HepG2 (cell line): ENCODE measurements around the gene AK6. TPM values are rescaled to one million over a fixed set of nuclear protein-coding genes. Genes with fewer than 3 reads are reported as not detected.

Experiments
- ATF7-NPFF ChIP-seq: sonication (generic); formaldehyde crosslinking; IDR thresholded peaks from 2 replicates; pipeline ENCODE4 v1.8.1; 2023; ENCODE audit warnings: mild to moderate bottlenecking, low read depth, missing genetic modification reagents, moderate library complexity
- KDM5A ChIP-seq: fragments of 200-600 bp; sonication (generic); IDR thresholded peaks from 2 replicates; pipeline ENCODE4 v1.7.0; 2018; ENCODE audit warnings: antibody characterized with exemption, mild to moderate bottlenecking, low read length, borderline replicate concordance
- PHF5A ChIP-seq: IDR thresholded peaks from one replicate; pipeline ENCODE4 v1.6.1; 2018; ENCODE audit warnings: low read depth, missing genetic modification reagents; ENCODE audit not compliant: unreplicated experiment
- PPARG ChIP-seq: conservative IDR thresholded peaks from 2 replicates; pipeline ENCODE4 v1.6.1; 2016; ENCODE audit warnings: missing biosample characterization, missing genetic modification reagents
- REL ChIP-seq: sonication (generic); formaldehyde crosslinking; conservative IDR thresholded peaks from 2 replicates; pipeline ENCODE4 v1.8.0; 2022; ENCODE audit warnings: mild to moderate bottlenecking, missing genetic modification reagents, moderate library complexity
- ZFP36 ChIP-seq: fragments of 150-350 bp; IDR thresholded peaks from 2 replicates; pipeline ENCODE4 v1.6.1; 2018; ENCODE audit warnings: borderline replicate concordance, low read length, low read depth; ENCODE audit not compliant: partially characterized antibody
- ZFP36L2 ChIP-seq: sonication (generic); formaldehyde crosslinking; IDR thresholded peaks from 2 replicates; pipeline ENCODE4 v1.4.0; 2020; ENCODE audit warnings: missing genetic modification reagents
- ZKSCAN1 ChIP-seq: fragments of 150-350 bp; IDR thresholded peaks from 2 replicates; pipeline ENCODE4 v1.6.1; 2014; ENCODE audit warnings: low read length
- ZNF160 ChIP-seq: sonication (generic); formaldehyde crosslinking; IDR thresholded peaks from 2 replicates; pipeline ENCODE4 v1.8.0; 2022; ENCODE audit warnings: mild to moderate bottlenecking, inconsistent platforms, missing genetic modification reagents
- ZNF207 ChIP-seq: fragments of 450-650 bp; IDR thresholded peaks from 2 replicates; pipeline ENCODE4 v1.6.1; 2016; ENCODE audit warnings: antibody characterized with exemption, borderline replicate concordance
- ZNF263 ChIP-seq: sonication (generic); formaldehyde crosslinking; IDR thresholded peaks from 2 replicates; pipeline ENCODE4 v1.4.0; 2020; ENCODE audit warnings: missing genetic modification reagents
- ZNF337 ChIP-seq: sonication (generic); formaldehyde crosslinking; IDR thresholded peaks from 2 replicates; pipeline ENCODE4 v1.5.1; 2020; ENCODE audit warnings: missing genetic modification reagents, low read depth, mild to moderate bottlenecking, borderline replicate concordance
- ZNF33A ChIP-seq: sonication (generic); formaldehyde crosslinking; IDR thresholded peaks from 2 replicates; pipeline ENCODE4 v1.5.1; 2020; ENCODE audit warnings: missing genetic modification reagents, mild to moderate bottlenecking, moderate library complexity, borderline replicate concordance
- ZNF446 ChIP-seq: sonication (generic); formaldehyde crosslinking; IDR thresholded peaks from 2 replicates; pipeline ENCODE4 v1.5.0; 2020; ENCODE audit warnings: mild to moderate bottlenecking, missing genetic modification reagents
- ZSCAN20 ChIP-seq: sonication (generic); formaldehyde crosslinking; IDR thresholded peaks from 2 replicates; pipeline ENCODE4 v1.4.0; 2020; ENCODE audit warnings: missing genetic modification reagents, mild to moderate bottlenecking, borderline replicate concordance
- ZSCAN29 ChIP-seq: sonication (generic); formaldehyde crosslinking; conservative IDR thresholded peaks from 2 replicates; pipeline ENCODE4 v1.4.0; 2020; ENCODE audit warnings: mild to moderate bottlenecking, missing genetic modification reagents
- ZSCAN31 ChIP-seq: sonication (generic); formaldehyde crosslinking; IDR thresholded peaks from 2 replicates; pipeline ENCODE4 v1.5.0; 2020; ENCODE audit warnings: low read depth, mild to moderate bottlenecking, missing genetic modification reagents
- polyA plus RNA-seq, 8 experiments: library from polyadenylated mRNA; depleted of rRNA in 3 of 8; stranded (reverse) in 7 of 8; unstranded in 1 of 8; fragments of >200 nt; fragmentation: Illumina TruSeq in 4 of 8; extraction: Trizol in 4 of 8; gene quantifications; 2 replicates each; pipeline versions ENCODE4 v1.2.1 to v1.2.3, GENCODE V29; 2011 to 2016; ENCODE audit warnings: low read depth in 4 of 8, missing spikeins in 1 of 8, mixed read lengths in 1 of 8; ENCODE audit not compliant: insufficient read depth in 1 of 8
- total RNA-seq, 5 experiments: library from RNA; depleted of rRNA; stranded (reverse); fragments of >200 nt; fragmentation: Illumina TruSeq; extraction: Trizol; gene quantifications; 2 replicates each; pipeline ENCODE4 v1.2.3, GENCODE V29; 2016; ENCODE audit warnings: low read depth in 1 of 5
- TF ChIP-seq, protein P1 (sequence below): IDR thresholded peaks from 2 replicates; pipeline ENCODE4 v1.6.1; 2012; ENCODE audit warnings: low read length, improper control_type of control experiment
- TF ChIP-seq, protein P2 (sequence below): sonication (generic); formaldehyde crosslinking; IDR thresholded peaks from 2 replicates; pipeline ENCODE4 v1.8.0; 2022; ENCODE audit warnings: mild to moderate bottlenecking, missing genetic modification reagents
- TF ChIP-seq, protein P3 (sequence below): sonication (generic); formaldehyde crosslinking; IDR thresholded peaks from 2 replicates; pipeline ENCODE4 v1.5.1; 2020; ENCODE audit warnings: missing genetic modification reagents, mild to moderate bottlenecking, borderline replicate concordance
- TF ChIP-seq, protein P4 (sequence below): sonication (generic); formaldehyde crosslinking; IDR thresholded peaks from 2 replicates; pipeline ENCODE4 v1.4.0; 2020; ENCODE audit warnings: mild to moderate bottlenecking, missing genetic modification reagents
- TF ChIP-seq, protein P5 (sequence below): sonication (generic); formaldehyde crosslinking; IDR thresholded peaks from 2 replicates; pipeline ENCODE4 v1.5.1; 2020; ENCODE audit warnings: mild to moderate bottlenecking, missing genetic modification reagents, borderline replicate concordance

AK6 gene
- total and polyA plus RNA-seq, 2 of the 13 experiments (the other 11 are each of a cell fraction or from before 2014, with no cell fraction given): 31.1 to 77.2 TPM

DNA sequence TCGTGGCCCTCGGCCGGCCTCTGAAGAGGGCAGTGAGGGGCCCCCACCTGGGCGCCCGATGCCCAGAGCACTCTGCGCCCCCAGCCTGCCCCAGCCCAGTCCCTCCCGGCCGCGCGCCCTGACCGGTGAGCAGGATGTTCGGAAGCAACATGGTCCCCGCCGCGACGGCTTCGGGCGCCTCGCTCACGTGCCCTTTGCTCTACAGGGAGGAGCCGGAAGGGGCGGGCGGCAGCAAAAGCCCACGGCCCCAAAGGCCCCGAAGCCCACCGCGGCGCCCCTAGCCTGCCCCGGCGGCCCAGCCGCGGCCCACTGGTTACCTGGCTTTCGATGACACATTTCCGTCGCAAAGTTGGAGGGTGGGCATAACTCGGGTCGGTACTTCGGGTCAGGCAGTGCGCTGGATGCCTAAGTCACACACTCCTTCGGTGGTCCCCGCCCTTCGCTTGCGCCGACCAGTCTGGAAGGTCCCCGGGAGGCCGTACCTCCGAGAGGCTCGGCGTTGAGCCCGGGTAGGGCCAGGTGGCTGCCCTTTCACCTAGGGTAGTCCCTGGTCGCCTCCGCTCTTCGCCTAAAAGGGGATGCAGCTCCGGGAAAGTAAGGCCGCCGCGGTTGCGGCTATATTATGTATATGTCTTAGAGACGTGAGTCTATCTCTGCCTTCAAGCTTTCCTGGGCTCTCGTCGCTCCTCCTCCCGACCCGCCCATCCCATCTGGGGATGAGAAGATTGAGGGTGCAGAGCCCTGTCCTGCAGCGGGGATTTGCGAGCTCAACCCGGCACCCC, at the start of gene AK6, which contains the start of the genes RAD17 and TAF9 (continued):
- TF ChIP-seq, protein P1, sequence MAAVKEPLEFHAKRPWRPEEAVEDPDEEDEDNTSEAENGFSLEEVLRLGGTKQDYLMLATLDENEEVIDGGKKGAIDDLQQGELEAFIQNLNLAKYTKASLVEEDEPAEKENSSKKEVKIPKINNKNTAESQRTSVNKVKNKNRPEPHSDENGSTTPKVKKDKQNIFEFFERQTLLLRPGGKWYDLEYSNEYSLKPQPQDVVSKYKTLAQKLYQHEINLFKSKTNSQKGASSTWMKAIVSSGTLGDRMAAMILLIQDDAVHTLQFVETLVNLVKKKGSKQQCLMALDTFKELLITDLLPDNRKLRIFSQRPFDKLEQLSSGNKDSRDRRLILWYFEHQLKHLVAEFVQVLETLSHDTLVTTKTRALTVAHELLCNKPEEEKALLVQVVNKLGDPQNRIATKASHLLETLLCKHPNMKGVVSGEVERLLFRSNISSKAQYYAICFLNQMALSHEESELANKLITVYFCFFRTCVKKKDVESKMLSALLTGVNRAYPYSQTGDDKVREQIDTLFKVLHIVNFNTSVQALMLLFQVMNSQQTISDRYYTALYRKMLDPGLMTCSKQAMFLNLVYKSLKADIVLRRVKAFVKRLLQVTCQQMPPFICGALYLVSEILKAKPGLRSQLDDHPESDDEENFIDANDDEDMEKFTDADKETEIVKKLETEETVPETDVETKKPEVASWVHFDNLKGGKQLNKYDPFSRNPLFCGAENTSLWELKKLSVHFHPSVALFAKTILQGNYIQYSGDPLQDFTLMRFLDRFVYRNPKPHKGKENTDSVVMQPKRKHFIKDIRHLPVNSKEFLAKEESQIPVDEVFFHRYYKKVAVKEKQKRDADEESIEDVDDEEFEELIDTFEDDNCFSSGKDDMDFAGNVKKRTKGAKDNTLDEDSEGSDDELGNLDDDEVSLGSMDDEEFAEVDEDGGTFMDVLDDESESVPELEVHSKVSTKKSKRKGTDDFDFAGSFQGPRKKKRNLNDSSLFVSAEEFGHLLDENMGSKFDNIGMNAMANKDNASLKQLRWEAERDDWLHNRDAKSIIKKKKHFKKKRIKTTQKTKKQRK: no peak
- TF ChIP-seq KDM5A: peak; percentile 87
- no peak for TF ChIP-seq ZSCAN20 (CRISPR knock-in tag)
- TF ChIP-seq ZNF160 (CRISPR knock-in tag): no peak
- 0 out of 2 replicates have a peak, but pooled peaks have one; percentile 22 for TF ChIP-seq ZNF263
- TF ChIP-seq ZKSCAN1: no peak
- TF ChIP-seq, protein P2, sequence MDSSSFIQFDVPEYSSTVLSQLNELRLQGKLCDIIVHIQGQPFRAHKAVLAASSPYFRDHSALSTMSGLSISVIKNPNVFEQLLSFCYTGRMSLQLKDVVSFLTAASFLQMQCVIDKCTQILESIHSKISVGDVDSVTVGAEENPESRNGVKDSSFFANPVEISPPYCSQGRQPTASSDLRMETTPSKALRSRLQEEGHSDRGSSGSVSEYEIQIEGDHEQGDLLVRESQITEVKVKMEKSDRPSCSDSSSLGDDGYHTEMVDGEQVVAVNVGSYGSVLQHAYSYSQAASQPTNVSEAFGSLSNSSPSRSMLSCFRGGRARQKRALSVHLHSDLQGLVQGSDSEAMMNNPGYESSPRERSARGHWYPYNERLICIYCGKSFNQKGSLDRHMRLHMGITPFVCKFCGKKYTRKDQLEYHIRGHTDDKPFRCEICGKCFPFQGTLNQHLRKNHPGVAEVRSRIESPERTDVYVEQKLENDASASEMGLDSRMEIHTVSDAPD (CRISPR knock-in tag): no peak
- TF ChIP-seq ZSCAN29 (CRISPR knock-in tag): 0 out of 2 replicates have a peak, but pooled peaks have one; percentile 69
- TF ChIP-seq REL: peak; percentile 71; the same call in 1 of the 2 replicates
- TF ChIP-seq PPARG (CRISPR knock-in tag): peak; percentile 95
- TF ChIP-seq ZSCAN31 (CRISPR knock-in tag): peak; percentile 96
- TF ChIP-seq, protein P3, sequence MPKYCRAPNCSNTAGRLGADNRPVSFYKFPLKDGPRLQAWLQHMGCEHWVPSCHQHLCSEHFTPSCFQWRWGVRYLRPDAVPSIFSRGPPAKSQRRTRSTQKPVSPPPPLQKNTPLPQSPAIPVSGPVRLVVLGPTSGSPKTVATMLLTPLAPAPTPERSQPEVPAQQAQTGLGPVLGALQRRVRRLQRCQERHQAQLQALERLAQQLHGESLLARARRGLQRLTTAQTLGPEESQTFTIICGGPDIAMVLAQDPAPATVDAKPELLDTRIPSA (CRISPR knock-in tag): no peak
- TF ChIP-seq ZNF33A: peak; percentile 84; the same call in 1 of the 2 replicates
- TF ChIP-seq, protein P4, sequence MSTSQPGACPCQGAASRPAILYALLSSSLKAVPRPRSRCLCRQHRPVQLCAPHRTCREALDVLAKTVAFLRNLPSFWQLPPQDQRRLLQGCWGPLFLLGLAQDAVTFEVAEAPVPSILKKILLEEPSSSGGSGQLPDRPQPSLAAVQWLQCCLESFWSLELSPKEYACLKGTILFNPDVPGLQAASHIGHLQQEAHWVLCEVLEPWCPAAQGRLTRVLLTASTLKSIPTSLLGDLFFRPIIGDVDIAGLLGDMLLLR: peak; percentile 92
- TF ChIP-seq ZFP36: no peak
- no peak for TF ChIP-seq ZFP36L2 (CRISPR knock-in tag)
- peak; percentile 79 for TF ChIP-seq ZNF446
- TF ChIP-seq ZNF337 (CRISPR knock-in tag): no peak
- peak; percentile 79 for TF ChIP-seq ATF7-NPFF
- TF ChIP-seq, protein P5, sequence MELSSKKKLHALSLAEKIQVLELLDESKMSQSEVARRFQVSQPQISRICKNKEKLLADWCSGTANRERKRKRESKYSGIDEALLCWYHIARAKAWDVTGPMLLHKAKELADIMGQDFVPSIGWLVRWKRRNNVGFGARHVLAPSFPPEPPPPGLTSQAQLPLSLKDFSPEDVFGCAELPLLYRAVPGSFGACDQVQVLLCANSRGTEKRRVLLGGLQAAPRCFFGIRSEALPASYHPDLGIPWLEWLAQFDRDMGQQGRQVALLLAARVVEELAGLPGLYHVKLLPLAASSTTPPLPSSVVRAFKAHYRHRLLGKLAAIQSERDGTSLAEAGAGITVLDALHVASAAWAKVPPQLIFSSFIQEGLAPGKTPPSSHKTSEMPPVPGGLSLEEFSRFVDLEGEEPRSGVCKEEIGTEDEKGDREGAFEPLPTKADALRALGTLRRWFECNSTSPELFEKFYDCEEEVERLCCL (CRISPR knock-in tag): no peak
- no peak for TF ChIP-seq ZNF207
- peak; percentile 62 for TF ChIP-seq PHF5A (CRISPR knock-in tag)
